ENCODE measurements around the gene UBE3B.

UBE3B gene

GRCh38 chr12:109563291-109564284, 86.2 kb downstream of the UBE3B start:
- Histone ChIP-seq H3K27ac (replicated peaks) (no peak overlapping the region), H3K27me3 (ENCODE audit: insufficient read depth, poor library complexity, severe bottlenecking) (no peaks in the 10 kb centered on the region), H3K4me3 (replicated peaks; ENCODE audit: insufficient read depth, low read length) (no peak overlapping the region)
- TF ChIP-seq REST (IDR thresholded peaks at IDR 0.05; ENCODE audit: insufficient replicate concordance, low read depth), result no peak
- TF ChIP-seq POLR2AphosphoS5 (IDR thresholded peaks at IDR 0.05; ENCODE audit: low read depth), result no peak
- no peak for TF ChIP-seq GABPA (IDR thresholded peaks at IDR 0.05; ENCODE audit: low read depth)
- TF ChIP-seq SPI1 (IDR thresholded peaks at IDR 0.05; ENCODE audit: borderline replicate concordance, low read depth), result no peak
- TF ChIP-seq CTCF (IDR thresholded peaks at IDR 0.05; ENCODE audit: insufficient read depth, low read length), result no peak
- no peak for DNase-seq (ENCODE audit: low read depth in 1 of 2, low spot score in 1 of 2)

- Histone ChIP-seq H3K4me3 (replicated peaks; ENCODE audit: insufficient read depth, low read length) (no peak overlapping the region), H3K27me3 (ENCODE audit: insufficient read depth, poor library complexity, severe bottlenecking) (no peaks in the 10 kb centered on the region), H3K27ac (replicated peaks) (no peak overlapping the region)
- no peak for DNase-seq (ENCODE audit: low read depth in 1 of 2, low spot score in 1 of 2)
- TF ChIP-seq POLR2AphosphoS5 (IDR thresholded peaks at IDR 0.05; ENCODE audit: low read depth) (no peak), SPI1 (IDR thresholded peaks at IDR 0.05; ENCODE audit: borderline replicate concordance, low read depth) (no peak), GABPA (IDR thresholded peaks at IDR 0.05; ENCODE audit: low read depth) (no peak), CTCF (IDR thresholded peaks at IDR 0.05; ENCODE audit: insufficient read depth, low read length) (no peak), REST (IDR thresholded peaks at IDR 0.05; ENCODE audit: insufficient replicate concordance, low read depth) (no peak)
Measured at GRCh38 chr12:109566424-109566823, 89.0 kb downstream of the UBE3B start.

- no peaks in the 10 kb centered on the region for H3K27me3 ChIP-seq (ENCODE audit: insufficient read depth, poor library complexity, severe bottlenecking)
- no peak for TF ChIP-seq GABPA (IDR thresholded peaks at IDR 0.05; ENCODE audit: low read depth)
- H3K4me3 ChIP-seq (replicated peaks; ENCODE audit: insufficient read depth, low read length), result no peak overlapping the region
- DNase-seq (ENCODE audit: low read depth in 1 of 2, low spot score in 1 of 2), result no peak
- H3K27ac ChIP-seq (replicated peaks), result no peak overlapping the region
Measured at GRCh38 chr12:109567296-109567695, 89.9 kb downstream of the UBE3B start.

GRCh38 chr12:109567967-109568366, 90.5 kb downstream of the UBE3B start:
- no peak for DNase-seq (ENCODE audit: low read depth in 1 of 2, low spot score in 1 of 2)
- Histone ChIP-seq H3K27me3 (ENCODE audit: insufficient read depth, poor library complexity, severe bottlenecking) (no peaks in the 10 kb centered on the region), H3K4me3 (replicated peaks; ENCODE audit: insufficient read depth, low read length) (no peak overlapping the region), H3K27ac (replicated peaks) (no peak overlapping the region)
- no peak for TF ChIP-seq CTCF (IDR thresholded peaks at IDR 0.05; ENCODE audit: insufficient read depth, low read length)
- no peak for TF ChIP-seq GABPA (IDR thresholded peaks at IDR 0.05; ENCODE audit: low read depth)
- TF ChIP-seq REST (IDR thresholded peaks at IDR 0.05; ENCODE audit: insufficient replicate concordance, low read depth), result no peak
- no peak for TF ChIP-seq SPI1 (IDR thresholded peaks at IDR 0.05; ENCODE audit: borderline replicate concordance, low read depth)
- no peak for TF ChIP-seq POLR2AphosphoS5 (IDR thresholded peaks at IDR 0.05; ENCODE audit: low read depth)
